ENCODE results near the gene DYSF.

GRCh38 chr2:71564790-71565189 is 111.4 kb downstream of the DYSF start:
- TF ChIP-seq, protein P1, sequence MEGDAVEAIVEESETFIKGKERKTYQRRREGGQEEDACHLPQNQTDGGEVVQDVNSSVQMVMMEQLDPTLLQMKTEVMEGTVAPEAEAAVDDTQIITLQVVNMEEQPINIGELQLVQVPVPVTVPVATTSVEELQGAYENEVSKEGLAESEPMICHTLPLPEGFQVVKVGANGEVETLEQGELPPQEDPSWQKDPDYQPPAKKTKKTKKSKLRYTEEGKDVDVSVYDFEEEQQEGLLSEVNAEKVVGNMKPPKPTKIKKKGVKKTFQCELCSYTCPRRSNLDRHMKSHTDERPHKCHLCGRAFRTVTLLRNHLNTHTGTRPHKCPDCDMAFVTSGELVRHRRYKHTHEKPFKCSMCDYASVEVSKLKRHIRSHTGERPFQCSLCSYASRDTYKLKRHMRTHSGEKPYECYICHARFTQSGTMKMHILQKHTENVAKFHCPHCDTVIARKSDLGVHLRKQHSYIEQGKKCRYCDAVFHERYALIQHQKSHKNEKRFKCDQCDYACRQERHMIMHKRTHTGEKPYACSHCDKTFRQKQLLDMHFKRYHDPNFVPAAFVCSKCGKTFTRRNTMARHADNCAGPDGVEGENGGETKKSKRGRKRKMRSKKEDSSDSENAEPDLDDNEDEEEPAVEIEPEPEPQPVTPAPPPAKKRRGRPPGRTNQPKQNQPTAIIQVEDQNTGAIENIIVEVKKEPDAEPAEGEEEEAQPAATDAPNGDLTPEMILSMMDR (conservative IDR thresholded peaks at IDR 0.05; ENCODE audit: low read length) = no peak
- no peak for TF ChIP-seq EZH2phosphoT487 (IDR thresholded peaks at IDR 0.05; ENCODE audit: borderline replicate concordance, low read depth, low read length)
